B cell (primary cell): Measurements from ENCODE around the gene CFAP221.

Experiments
- CTCF ChIP-seq: fragments of 200-600 bp; IDR thresholded peaks from one replicate; pipeline ENCODE4 v1.8.0; 2022; ENCODE audit warnings: antibody characterized with exemption, mild to moderate bottlenecking
- EZH2 ChIP-seq: IDR thresholded peaks from 2 replicates; pipeline ENCODE4 v1.6.1; 2012; ENCODE audit warnings: borderline replicate concordance, low read depth, mild to moderate bottlenecking, moderate library complexity, low read length; ENCODE audit not compliant: insufficient read depth, poor library complexity, severe bottlenecking

DNA sequence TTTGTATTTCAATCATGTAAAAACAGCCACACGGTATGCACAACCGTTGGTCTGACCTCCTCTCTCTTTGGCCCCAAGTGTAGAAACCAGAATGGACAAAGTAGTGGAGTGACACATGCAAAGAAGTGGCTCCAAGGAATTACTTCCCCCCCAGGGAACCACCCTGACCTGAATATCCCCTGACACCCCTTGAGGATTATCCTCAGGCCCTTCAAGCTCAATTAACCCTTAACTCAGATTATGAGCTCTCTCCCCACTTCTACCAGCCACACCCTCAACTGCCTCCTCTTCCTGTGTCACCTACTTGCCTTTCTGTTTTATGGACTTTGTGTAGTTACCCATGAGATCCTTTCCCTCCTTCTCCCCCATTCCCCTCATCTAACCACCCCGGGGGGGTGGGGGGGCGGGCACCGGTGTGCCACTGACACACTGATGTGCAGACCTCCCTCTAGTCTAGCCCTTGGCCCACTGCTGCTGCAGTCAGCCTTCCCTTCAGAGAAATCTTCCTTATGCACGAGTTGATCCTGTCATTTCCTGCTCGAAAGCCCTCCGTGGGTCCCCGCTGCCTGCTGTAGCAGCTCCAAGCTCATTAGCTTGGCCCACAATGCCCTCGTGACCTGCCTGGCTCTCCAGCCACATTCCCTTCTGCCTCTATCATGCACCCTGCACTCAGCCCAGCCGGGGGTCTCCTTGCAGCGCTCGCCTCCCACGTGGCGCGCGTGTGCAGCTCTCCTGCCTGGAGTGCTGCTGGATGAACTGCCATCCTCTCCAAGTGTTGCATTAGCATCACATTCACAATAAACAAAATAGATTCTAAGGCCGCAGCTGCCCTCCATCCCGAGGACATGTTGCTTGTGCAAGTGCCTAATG, 94.7 kb downstream of the CFAP221 start:
- no peak for TF ChIP-seq EZH2
- no peak for TF ChIP-seq CTCF
